Chondrocyte (in vitro differentiated cells): ENCODE measurements around the gene TMEM117. TPM values are rescaled to one million over a fixed set of nuclear protein-coding genes. Genes with fewer than 3 reads are reported as not detected.

Experiments
- DNase-seq: peaks from one replicate; pipeline ENCODE4 v3.0.0; 2021; ENCODE audit warnings: mixed read lengths, low spot score
- H3K27ac Mint-ChIP-seq: one replicate; pipeline ENCODE4 v1.8.0; 2021; ENCODE audit warnings: mild to moderate bottlenecking, moderate library complexity, mixed read lengths; ENCODE audit not compliant: unreplicated experiment
- H3K27me3 Mint-ChIP-seq: 2 replicates; pipeline ENCODE4 v1.8.0; 2021; ENCODE audit warnings: low read depth, mixed read lengths
- H3K36me3 Mint-ChIP-seq: 2 replicates; pipeline ENCODE4 v1.8.0; 2021; ENCODE audit warnings: low read depth, mixed read lengths
- H3K4me1 Mint-ChIP-seq: 2 replicates; pipeline ENCODE4 v1.8.0; 2021; ENCODE audit warnings: low read depth, mild to moderate bottlenecking, mixed read lengths
- H3K4me3 Mint-ChIP-seq: one replicate; pipeline ENCODE4 v1.8.0; 2021; ENCODE audit warnings: mild to moderate bottlenecking, moderate library complexity, mixed read lengths; ENCODE audit not compliant: unreplicated experiment
- H3K9me3 Mint-ChIP-seq: 2 replicates; pipeline ENCODE4 v1.8.0; 2021; ENCODE audit warnings: low read depth, mixed read lengths
- total RNA-seq: library from RNA; stranded (reverse); gene quantifications from 3 replicates; pipeline ENCODE4 v1.2.1, GENCODE V29; 2021
- TF ChIP-seq, protein P1 (sequence below): fragments of 200-600 bp; sonication (generic); IDR thresholded peaks from 2 replicates; pipeline ENCODE4 v1.5.0; 2021; ENCODE audit warnings: antibody characterized with exemption, mild to moderate bottlenecking, moderate library complexity

Gene TMEM117
- total RNA-seq, 1 donor from 2014 or later, result 15.5 TPM

DNA sequence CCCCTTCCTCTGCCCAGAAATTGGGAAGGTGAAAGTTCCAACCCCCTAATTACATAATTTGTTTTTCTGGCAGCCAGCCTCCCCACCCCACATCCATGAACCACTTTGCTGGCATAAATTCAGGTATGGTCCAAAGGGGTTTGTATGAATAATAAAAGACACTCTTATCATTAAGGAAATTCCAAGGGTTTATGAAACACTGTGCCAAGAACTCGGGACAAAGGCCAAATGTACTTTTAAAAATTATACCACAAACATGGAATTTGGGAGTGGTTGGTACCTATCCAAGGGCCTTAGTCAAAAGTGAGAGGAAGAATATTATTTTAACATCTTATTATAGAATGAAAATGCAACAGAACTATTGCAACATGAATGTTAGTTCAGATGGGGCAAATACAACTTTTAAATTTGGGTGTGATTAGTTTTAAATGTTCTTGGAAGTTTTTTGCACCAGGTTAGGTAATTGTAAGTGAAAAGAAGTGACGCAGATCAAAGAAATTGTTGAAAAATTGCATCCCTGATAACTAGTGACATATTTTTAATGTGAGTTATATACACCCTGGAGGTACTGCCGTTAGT lies 217.8 kb downstream of the TMEM117 start:
- no peak overlapping the region for H3K4me3 Mint-ChIP-seq
- no peaks in the 10 kb centered on the region for H3K36me3 Mint-ChIP-seq
- no peak overlapping the region for H3K27ac Mint-ChIP-seq
- peaks cover 15% of the 10 kb centered on the region for H3K4me1 Mint-ChIP-seq
- DNase-seq, result no peak
- TF ChIP-seq, protein P1, sequence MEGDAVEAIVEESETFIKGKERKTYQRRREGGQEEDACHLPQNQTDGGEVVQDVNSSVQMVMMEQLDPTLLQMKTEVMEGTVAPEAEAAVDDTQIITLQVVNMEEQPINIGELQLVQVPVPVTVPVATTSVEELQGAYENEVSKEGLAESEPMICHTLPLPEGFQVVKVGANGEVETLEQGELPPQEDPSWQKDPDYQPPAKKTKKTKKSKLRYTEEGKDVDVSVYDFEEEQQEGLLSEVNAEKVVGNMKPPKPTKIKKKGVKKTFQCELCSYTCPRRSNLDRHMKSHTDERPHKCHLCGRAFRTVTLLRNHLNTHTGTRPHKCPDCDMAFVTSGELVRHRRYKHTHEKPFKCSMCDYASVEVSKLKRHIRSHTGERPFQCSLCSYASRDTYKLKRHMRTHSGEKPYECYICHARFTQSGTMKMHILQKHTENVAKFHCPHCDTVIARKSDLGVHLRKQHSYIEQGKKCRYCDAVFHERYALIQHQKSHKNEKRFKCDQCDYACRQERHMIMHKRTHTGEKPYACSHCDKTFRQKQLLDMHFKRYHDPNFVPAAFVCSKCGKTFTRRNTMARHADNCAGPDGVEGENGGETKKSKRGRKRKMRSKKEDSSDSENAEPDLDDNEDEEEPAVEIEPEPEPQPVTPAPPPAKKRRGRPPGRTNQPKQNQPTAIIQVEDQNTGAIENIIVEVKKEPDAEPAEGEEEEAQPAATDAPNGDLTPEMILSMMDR, result no peak
- H3K9me3 Mint-ChIP-seq, result no peaks in the 10 kb centered on the region
- no peaks in the 10 kb centered on the region for H3K27me3 Mint-ChIP-seq

DNA sequence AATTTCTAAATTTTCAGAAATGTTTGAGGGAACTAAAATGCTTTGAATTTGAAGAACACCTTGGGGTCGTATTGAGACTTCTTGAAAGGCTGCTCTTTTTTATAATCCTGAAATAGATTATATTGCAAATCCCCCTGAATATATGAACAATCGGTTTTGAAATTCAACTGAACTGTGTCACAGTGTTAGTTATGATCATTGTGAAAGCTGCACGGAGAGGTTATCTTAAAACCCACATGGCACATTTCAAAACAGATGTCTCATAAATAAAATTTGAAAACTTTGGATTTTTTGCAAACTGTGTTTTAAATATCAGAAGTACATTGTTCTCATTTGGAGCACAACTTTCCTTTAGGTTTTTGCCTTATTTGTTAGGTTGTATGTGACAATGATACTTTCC lies 218.4 kb downstream of the TMEM117 start:
- Mint-ChIP-seq H3K27me3 (no peaks in the 10 kb centered on the region), H3K9me3 (no peaks in the 10 kb centered on the region), H3K4me3 (no peak overlapping the region), H3K36me3 (no peaks in the 10 kb centered on the region), H3K4me1 (peaks cover 15% of the 10 kb centered on the region), H3K27ac (no peak overlapping the region)
- DNase-seq, result no peak
- TF ChIP-seq, protein P1, result no peak

DNA sequence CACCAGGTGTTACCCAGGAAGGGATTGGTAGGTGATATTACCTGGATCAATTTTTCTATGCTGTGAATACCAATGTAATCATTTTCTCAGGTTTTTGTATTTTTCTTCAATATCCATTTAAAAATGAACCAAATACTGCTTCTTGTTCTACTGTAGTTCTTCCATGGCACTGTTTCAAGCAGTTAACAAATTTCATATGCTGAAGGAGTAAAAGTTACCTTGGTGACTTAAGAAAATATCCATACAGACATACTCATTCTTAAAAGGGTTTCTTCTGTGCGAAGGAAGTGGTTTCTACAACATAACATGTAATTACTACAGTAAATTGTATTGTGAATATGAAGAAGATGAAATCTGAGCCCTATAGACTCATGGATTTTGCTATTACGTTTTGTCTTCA lies 222.5 kb downstream of the TMEM117 start:
- TF ChIP-seq, protein P1, result no peak
- no peak for DNase-seq

DNA sequence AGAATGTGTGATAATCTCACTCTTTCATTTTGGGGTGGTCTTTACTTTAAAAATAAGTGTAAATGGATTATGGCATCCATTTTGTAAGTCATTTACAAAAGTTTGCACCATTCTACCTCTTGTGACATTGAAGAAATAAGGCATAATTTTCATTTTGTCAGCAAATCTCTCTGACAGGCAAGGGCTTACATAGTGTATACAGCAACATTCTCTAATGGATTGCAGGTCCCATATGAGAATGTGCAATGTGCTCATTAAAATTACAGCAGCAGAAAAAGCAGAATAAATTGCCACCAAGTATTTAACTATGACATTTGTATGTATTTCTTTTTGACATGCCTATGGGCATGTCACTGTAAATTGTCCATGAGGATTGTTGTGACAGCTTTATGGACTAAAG lies 223.6 kb downstream of the TMEM117 start:
- Mint-ChIP-seq H3K9me3 (no peaks in the 10 kb centered on the region), H3K4me1 (no peaks in the 10 kb centered on the region), H3K27me3 (no peaks in the 10 kb centered on the region), H3K36me3 (no peaks in the 10 kb centered on the region), H3K27ac (no peak overlapping the region), H3K4me3 (no peak overlapping the region)
- no peak for DNase-seq
- TF ChIP-seq, protein P1, result no peak

More for the DNA sequence above, 222.5 kb downstream of the TMEM117 start:
- Mint-ChIP-seq H3K4me3 (no peak overlapping the region), H3K27me3 (no peaks in the 10 kb centered on the region), H3K36me3 (no peaks in the 10 kb centered on the region), H3K27ac (no peak overlapping the region), H3K9me3 (no peaks in the 10 kb centered on the region), H3K4me1 (peaks cover 10% of the 10 kb centered on the region)

DNA sequence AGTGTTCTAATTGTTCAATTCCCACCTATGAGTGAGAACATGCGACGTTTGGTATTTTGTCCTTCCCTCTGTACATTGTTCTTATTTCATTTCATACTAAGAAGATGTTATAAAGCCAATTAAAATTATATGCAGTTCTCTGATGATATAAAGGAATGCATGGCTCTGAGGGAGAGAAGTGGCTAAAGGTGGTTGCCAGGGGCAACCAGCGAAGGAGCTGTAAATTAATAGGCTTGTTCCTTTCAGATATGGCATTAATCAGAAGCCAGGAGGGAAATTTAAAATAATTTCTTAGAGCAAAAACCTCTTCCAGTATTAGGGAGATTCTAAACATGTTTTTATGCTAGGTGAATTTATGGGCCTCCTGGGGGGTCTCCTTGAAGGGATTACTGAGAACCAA lies 227.8 kb downstream of the TMEM117 start:
- TF ChIP-seq, protein P1, result no peak
- no peaks in the 10 kb centered on the region for H3K27me3 Mint-ChIP-seq
- DNase-seq, result no peak
- no peaks in the 10 kb centered on the region for H3K9me3 Mint-ChIP-seq
- H3K4me3 Mint-ChIP-seq, result no peak overlapping the region
- H3K36me3 Mint-ChIP-seq, result no peaks in the 10 kb centered on the region
- H3K27ac Mint-ChIP-seq, result no peak overlapping the region
- no peaks in the 10 kb centered on the region for H3K4me1 Mint-ChIP-seq
